ENCODE results near the gene ZNF555. TPM values are rescaled to one million over a fixed set of nuclear protein-coding genes. Genes with fewer than 3 reads are reported as not detected.

Gene ZNF555
- total and polyA plus RNA-seq, 10 donors = 1.4 to 10.8 (median 7.2) TPM

DNA sequence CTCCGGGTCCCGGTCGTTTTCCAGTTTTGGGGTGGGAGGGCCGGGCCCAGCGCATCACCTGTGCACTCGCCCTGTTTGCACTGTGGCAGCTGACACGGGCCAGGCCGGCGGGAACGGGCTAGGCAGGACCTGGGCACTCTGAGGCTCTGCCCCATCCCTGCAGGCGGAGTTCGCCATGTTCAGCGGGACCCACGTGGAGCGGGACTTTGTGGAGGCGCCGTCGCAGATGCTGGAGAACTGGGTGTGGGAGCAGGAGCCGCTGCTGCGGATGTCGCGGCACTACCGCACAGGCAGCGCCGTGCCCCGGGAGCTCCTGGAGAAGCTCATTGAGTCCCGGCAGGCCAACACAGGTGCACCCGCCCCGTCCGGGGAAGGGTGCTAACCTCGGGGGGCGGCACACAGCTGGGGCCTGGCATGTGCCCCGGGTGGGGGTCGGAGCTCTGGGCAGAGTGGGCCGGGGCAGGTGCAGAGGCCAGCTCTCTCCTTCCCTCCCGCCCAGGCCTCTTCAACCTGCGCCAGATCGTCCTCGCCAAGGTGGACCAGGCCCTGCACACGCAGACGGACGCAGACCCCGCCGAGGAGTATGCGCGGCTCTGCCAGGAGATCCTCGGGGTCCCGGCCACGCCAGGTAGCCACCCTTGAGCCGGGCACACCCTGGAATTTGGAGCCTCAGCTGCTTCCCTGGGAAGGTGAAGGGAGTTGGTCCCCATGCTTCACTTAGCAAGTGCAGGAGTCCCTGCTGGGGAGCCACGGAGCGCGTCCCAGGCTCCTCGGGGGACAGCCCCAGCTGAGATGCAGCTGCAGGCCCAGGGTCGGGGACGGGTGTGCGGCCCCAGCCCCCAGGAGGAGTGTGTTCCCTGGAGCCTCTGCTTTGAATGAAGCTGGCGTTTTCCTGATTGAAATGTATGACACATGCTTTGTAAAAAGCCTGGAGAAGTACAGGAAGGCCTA, 30.9 kb upstream of the ZNF555 start:
- intact Hi-C loops (cut with DNase I; ENCODE audit: low total_unique reads) = no loop called here

DNA sequence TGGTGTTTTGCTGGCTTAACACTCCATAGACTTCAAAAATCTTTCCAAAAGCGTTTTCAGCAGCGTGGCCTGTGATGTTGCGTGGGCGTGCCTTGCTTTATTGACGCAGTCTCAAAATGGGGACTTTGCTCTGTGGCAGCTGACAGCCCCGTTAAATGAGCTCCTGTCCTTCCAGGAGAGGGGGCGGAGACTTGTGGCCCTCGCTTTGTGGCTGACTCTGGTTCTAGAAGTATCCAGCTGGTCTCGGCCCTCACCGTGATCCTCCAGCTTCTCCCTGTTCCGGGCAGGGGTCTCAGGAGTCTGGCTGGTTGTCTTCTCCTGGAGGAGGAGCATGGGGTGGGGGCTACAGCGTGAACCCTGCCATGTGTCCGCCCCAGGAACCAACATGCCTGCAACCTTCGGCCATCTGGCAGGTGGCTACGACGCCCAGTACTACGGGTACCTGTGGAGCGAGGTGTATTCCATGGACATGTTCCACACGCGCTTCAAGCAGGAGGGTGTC, 30.0 kb upstream of the ZNF555 start:
- WGBS, 5 donors = 95 to 98% (median 96%) methylated on average over 15 to 20 of the region's 20 CpGs
- intact Hi-C loops (cut with DNase I; ENCODE audit: low total_unique reads) = no loop called here
- no peaks in the 10 kb centered on the region for H3K9me3 ChIP-seq
- no peak overlapping the region for H3K4me3 ChIP-seq
- H3K36me3 ChIP-seq = peaks cover 0 to 92% (median 64%) of the 10 kb centered on the region in 6 donors
- no peaks in the 10 kb centered on the region for H3K27me3 ChIP-seq (replicated peaks in 1 of 7)
- H3K4me1 ChIP-seq = no peaks in the 10 kb centered on the region
- H3K27ac ChIP-seq = no peak overlapping the region
- no peak for TF ChIP-seq POLR2AphosphoS5 (IDR thresholded peaks at IDR 0.05)
- TF ChIP-seq, protein P1, sequence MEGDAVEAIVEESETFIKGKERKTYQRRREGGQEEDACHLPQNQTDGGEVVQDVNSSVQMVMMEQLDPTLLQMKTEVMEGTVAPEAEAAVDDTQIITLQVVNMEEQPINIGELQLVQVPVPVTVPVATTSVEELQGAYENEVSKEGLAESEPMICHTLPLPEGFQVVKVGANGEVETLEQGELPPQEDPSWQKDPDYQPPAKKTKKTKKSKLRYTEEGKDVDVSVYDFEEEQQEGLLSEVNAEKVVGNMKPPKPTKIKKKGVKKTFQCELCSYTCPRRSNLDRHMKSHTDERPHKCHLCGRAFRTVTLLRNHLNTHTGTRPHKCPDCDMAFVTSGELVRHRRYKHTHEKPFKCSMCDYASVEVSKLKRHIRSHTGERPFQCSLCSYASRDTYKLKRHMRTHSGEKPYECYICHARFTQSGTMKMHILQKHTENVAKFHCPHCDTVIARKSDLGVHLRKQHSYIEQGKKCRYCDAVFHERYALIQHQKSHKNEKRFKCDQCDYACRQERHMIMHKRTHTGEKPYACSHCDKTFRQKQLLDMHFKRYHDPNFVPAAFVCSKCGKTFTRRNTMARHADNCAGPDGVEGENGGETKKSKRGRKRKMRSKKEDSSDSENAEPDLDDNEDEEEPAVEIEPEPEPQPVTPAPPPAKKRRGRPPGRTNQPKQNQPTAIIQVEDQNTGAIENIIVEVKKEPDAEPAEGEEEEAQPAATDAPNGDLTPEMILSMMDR (IDR thresholded peaks at IDR 0.05 in 8 of 11, conservative IDR thresholded peaks at IDR 0.05 in 3 of 11) = no peak
- no peak for TF ChIP-seq POLR2A (IDR thresholded peaks at IDR 0.05)
- no peak for DNase-seq

More for the DNA sequence above, 30.9 kb upstream of the ZNF555 start:
- Histone ChIP-seq H3K27ac (no peak overlapping the region), H3K36me3 (peaks cover 0 to 100% (median 68%) of the 10 kb centered on the region in 6 donors), H3K27me3 (replicated peaks in 1 of 7) (no peaks in the 10 kb centered on the region), H3K9me3 (no peaks in the 10 kb centered on the region), H3K4me1 (no peaks in the 10 kb centered on the region), H3K4me3 (no peak overlapping the region)
- 82 to 95% (median 94%) methylated on average over 20 to 58 of the region's 58 CpGs for WGBS, 5 donors
- TF ChIP-seq POLR2AphosphoS5 (IDR thresholded peaks at IDR 0.05) = peak in 1 of 3 donors; percentile 36
- no peak for TF ChIP-seq POLR2A (IDR thresholded peaks at IDR 0.05)
- no peak for DNase-seq

DNA sequence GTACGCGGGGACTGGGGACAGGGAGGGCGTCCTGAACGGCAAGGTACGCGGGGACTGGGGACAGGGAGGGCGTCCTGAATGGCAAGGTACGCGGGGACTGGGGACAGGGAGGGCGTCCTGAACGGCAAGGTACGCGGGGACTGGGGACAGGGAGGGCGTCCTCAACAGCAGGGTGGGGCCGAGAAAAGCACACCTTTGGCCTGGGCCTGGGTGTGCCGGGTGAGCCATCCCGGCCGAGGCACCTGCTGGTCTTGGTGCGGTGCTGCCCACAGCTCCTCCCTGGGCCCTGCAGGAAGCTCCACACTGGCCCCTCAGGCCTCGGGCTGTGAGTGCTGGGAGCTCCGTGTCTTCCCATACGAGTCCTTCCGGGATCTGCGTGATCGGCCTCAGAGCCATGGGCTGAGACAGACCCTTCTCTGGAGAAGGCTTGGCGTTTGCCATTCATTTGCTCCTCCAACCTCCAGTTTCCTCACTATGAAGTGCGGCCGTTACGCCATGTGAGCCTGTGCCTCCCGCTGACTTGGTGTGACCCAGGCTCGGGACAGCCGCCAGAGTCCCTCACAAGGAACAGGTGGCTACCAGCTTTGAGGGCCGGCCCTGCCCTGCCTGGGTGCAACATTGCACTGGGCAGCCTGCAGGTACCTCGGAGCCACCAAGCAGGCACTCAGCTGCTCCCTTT, 29.4 kb upstream of the ZNF555 start:
- no peaks in the 10 kb centered on the region for H3K9me3 ChIP-seq
- DNase-seq = no peak
- intact Hi-C loops (cut with DNase I; ENCODE audit: low total_unique reads) = no loop called here
- H3K27ac ChIP-seq = no peak overlapping the region
- H3K27me3 ChIP-seq (replicated peaks in 1 of 7) = no peaks in the 10 kb centered on the region
- TF ChIP-seq, protein P1 (IDR thresholded peaks at IDR 0.05 in 8 of 11, conservative IDR thresholded peaks at IDR 0.05 in 3 of 11) = no peak
- no peak for TF ChIP-seq POLR2A (IDR thresholded peaks at IDR 0.05)
- no peak overlapping the region for H3K4me3 ChIP-seq
- WGBS, 5 donors = 92 to 97% (median 94%) methylated on average over 25 to 34 of the region's 34 CpGs
- no peaks in the 10 kb centered on the region for H3K4me1 ChIP-seq
- peaks cover 0 to 86% (median 59%) of the 10 kb centered on the region in 6 donors for H3K36me3 ChIP-seq

DNA sequence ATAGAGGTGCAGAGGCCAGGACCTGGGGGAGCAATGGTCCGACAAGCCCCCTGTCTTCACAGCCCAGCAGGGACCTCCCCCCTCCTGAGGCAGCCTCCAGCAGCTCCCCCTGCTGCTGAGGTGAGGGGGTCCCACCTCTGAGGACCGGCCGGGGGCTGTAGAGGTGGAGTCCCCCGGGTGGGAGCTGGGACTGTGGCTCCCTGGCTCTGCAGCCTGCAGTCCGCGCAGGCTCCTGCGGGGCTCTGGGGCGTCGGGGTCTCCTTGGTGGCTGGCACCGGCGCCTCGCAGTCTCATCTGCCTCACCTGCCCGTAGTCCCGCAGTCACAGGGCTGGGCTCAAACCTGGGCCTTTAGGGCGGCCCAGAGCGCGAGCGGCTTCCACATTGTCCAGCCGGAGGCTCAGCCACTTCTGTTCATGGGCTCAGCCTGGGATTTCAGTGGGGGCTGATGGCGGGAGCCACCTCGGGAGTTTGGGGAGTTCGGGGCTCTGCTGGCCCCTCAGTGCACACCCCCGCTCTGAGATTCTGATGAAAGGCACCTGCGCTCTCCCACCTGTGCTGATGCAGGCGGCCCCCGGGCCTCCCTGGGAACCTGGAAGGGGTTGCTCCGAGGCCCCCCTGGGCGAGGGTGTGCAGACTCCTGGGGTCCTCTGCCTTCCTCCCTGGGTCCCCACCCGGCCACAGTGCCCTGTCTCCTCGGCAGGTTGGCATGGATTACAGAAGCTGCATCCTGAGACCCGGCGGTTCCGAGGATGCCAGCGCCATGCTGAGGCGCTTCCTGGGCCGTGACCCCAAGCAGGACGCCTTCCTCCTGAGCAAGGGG, 28.7 kb upstream of the ZNF555 start:
- Histone ChIP-seq H3K4me3 (no peak overlapping the region), H3K9me3 (no peaks in the 10 kb centered on the region), H3K27ac (no peak overlapping the region), H3K36me3 (peaks cover 0 to 78% (median 52%) of the 10 kb centered on the region in 6 donors), H3K27me3 (replicated peaks in 1 of 7) (no peaks in the 10 kb centered on the region), H3K4me1 (no peaks in the 10 kb centered on the region)
- TF ChIP-seq, protein P1 (IDR thresholded peaks at IDR 0.05 in 8 of 11, conservative IDR thresholded peaks at IDR 0.05 in 3 of 11) = no peak
- TF ChIP-seq POLR2AphosphoS5 (IDR thresholded peaks at IDR 0.05) = no peak
- 91 to 96% (median 93%) methylated on average over 8 to 37 of the region's 37 CpGs; no CpG with 5 or more reads in 1 of the 5 donors for WGBS, 5 donors
- DNase-seq = no peak
- intact Hi-C loops (cut with DNase I; ENCODE audit: low total_unique reads) = no loop called here
